ENCODE results near the gene SLC9A7.

SLC9A7 gene

GRCh38 chrX:46762963-46763362 is 4.0 kb upstream of the SLC9A7 start:
- TF ChIP-seq, protein P1, sequence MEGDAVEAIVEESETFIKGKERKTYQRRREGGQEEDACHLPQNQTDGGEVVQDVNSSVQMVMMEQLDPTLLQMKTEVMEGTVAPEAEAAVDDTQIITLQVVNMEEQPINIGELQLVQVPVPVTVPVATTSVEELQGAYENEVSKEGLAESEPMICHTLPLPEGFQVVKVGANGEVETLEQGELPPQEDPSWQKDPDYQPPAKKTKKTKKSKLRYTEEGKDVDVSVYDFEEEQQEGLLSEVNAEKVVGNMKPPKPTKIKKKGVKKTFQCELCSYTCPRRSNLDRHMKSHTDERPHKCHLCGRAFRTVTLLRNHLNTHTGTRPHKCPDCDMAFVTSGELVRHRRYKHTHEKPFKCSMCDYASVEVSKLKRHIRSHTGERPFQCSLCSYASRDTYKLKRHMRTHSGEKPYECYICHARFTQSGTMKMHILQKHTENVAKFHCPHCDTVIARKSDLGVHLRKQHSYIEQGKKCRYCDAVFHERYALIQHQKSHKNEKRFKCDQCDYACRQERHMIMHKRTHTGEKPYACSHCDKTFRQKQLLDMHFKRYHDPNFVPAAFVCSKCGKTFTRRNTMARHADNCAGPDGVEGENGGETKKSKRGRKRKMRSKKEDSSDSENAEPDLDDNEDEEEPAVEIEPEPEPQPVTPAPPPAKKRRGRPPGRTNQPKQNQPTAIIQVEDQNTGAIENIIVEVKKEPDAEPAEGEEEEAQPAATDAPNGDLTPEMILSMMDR (conservative IDR thresholded peaks at IDR 0.05; ENCODE audit: low read depth, low read length): no peak
- no peak for DNase-seq (ENCODE audit: low read depth)

GRCh38 chrX:46759645-46759974 is 692 bp upstream of the SLC9A7 start:
- peak overlapping the region; percentile 36 for H3K4me3 ChIP-seq (ENCODE audit: low read length)
- no peak for DNase-seq (ENCODE audit: low read depth)
- TF ChIP-seq, protein P1 (conservative IDR thresholded peaks at IDR 0.05; ENCODE audit: low read depth, low read length): no peak

More at GRCh38 chrX:46762963-46763362, 4.0 kb upstream of the SLC9A7 start:
- no peak overlapping the region for H3K4me3 ChIP-seq (ENCODE audit: low read length)

- peak overlapping the region; percentile 65 for H3K4me3 ChIP-seq (ENCODE audit: low read length)
- TF ChIP-seq, protein P1 (conservative IDR thresholded peaks at IDR 0.05; ENCODE audit: low read depth, low read length): no peak
- DNase-seq (ENCODE audit: low read depth): no peak
Measured at GRCh38 chrX:46758163-46758955, 559 bp downstream of the SLC9A7 start.

DNA sequence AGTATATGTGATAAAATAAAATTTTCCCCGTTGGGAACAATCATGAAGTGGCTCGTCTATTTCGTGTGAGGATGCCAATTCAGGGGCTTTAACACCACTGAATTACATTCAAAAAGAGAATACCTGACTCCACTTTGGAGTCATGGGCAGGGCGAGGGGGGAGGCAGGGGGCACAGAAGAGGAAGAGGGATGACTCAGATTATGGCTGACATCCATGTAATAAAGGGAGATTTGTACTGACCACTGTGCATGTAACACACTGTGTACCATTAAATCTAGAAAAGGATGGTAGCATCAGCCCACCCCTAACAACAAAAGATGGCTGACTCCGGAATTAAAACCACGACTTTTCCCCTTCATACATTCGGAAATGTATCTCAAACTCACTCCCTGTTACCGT is 1.3 kb downstream of the SLC9A7 start:
- TF ChIP-seq, protein P1 (conservative IDR thresholded peaks at IDR 0.05; ENCODE audit: low read depth, low read length): no peak
- no peak for DNase-seq (ENCODE audit: low read depth)
- H3K4me3 ChIP-seq (ENCODE audit: low read length): peak overlapping the region; percentile 65

DNA sequence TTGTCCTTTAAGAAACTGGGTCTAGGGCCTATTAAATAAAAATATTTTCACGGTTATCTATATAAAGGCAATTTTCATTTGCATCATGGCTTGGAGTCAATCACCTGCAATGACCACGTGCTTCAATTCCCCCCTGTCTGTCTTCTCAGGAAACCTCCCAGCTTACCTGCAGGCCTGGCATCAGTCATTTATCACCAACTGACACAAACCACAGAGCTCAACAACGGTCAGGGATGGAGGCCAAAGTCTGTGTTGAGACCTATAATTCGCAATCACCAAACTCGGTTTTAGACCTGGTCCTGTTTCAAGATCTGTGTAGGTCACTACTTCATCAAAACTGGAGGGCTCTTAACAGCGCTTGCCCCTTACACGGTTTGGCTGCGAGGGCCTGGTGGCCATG is 1.9 kb downstream of the SLC9A7 start:
- TF ChIP-seq, protein P1 (conservative IDR thresholded peaks at IDR 0.05; ENCODE audit: low read depth, low read length): no peak

DNA sequence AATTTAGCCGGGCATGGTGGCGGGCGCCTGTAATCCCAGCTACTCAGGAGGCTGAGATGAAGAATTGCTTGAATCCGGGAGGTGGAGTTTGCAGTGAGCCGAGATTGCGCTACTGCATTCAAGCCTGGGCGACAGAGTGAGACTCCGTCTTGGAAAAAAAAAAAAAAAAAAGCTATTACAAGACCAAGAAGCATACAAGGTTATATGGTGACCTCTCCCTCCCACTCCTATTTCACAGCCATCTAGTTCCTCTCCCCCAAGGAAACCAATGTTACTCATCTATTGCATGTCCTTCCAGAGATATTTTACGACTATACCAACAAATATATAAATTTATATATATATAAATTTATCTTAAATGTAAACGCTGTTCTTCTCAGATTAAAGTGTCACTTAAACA is 3.2 kb downstream of the SLC9A7 start:
- DNase-seq (ENCODE audit: low read depth): no peak
- H3K4me3 ChIP-seq (ENCODE audit: low read length): no peak overlapping the region
- TF ChIP-seq, protein P1 (conservative IDR thresholded peaks at IDR 0.05; ENCODE audit: low read depth, low read length): no peak

More for the DNA sequence above, 1.9 kb downstream of the SLC9A7 start:
- no peak overlapping the region for H3K4me3 ChIP-seq (ENCODE audit: low read length)
- DNase-seq (ENCODE audit: low read depth): no peak

- TF ChIP-seq, protein P1 (conservative IDR thresholded peaks at IDR 0.05; ENCODE audit: low read depth, low read length): no peak
- H3K4me3 ChIP-seq (ENCODE audit: low read length): no peak overlapping the region
- DNase-seq (ENCODE audit: low read depth): no peak
Measured at GRCh38 chrX:46754586-46755061, 4.3 kb downstream of the SLC9A7 start.
